Natural killer cell (primary cell): ENCODE measurements around the gene TACC2. TPM values are rescaled to one million over a fixed set of nuclear protein-coding genes. Genes with fewer than 3 reads are reported as not detected.

ENCODE experiments used
- ATAC-seq, 3 donors: fragments of 150-1000 bp in 2 of 3; fragments of 200-7000 bp in 1 of 3; cut with Tn5 transposase; 1 replicate in 1 of 3; 2 replicates in 2 of 3; pipeline ENCODE4 v1.10.0; 2021; ENCODE audit warnings: mild to moderate bottlenecking in 2 of 3, moderate library complexity in 2 of 3
- DNase-seq, 2 donors: peaks; one replicate each; pipeline versions ENCODE4 v3.0.0 to v3.0.0-alpha.2; 2013 to 2021; ENCODE audit warnings: mixed read lengths in 1 of 2
- H3K27ac ChIP-seq: one replicate; pipeline ENCODE4 v1.5.1; 2013; ENCODE audit warnings: mild to moderate bottlenecking, low read length
- H3K27me3 ChIP-seq: one replicate; pipeline ENCODE4 v1.6.1; 2013; ENCODE audit warnings: low read length; ENCODE audit not compliant: control insufficient read depth, insufficient read depth
- H3K36me3 ChIP-seq: one replicate; pipeline ENCODE4 v1.6.1; 2013; ENCODE audit warnings: low read length; ENCODE audit not compliant: control insufficient read depth, insufficient read depth
- H3K4me1 ChIP-seq: one replicate; pipeline ENCODE4 v1.6.1; 2013; ENCODE audit warnings: low read length; ENCODE audit not compliant: control insufficient read depth, insufficient read depth
- H3K4me3 ChIP-seq: one replicate; pipeline ENCODE4 v1.5.1; 2013; ENCODE audit warnings: low read length
- H3K9me3 ChIP-seq: one replicate; pipeline ENCODE4 v1.6.1; 2013; ENCODE audit warnings: low read length; ENCODE audit not compliant: control insufficient read depth, insufficient read depth
- H3K27ac Mint-ChIP-seq, 2 donors: one replicate each; pipeline ENCODE4 v1.8.0; 2022; ENCODE audit warnings: mild to moderate bottlenecking in 2 of 2, mixed read lengths in 2 of 2, moderate library complexity in 1 of 2
- H3K27me3 Mint-ChIP-seq, 2 donors: one replicate each; pipeline ENCODE4 v1.8.0; 2022; ENCODE audit warnings: low read depth in 2 of 2, mixed read lengths in 2 of 2
- H3K36me3 Mint-ChIP-seq: one replicate; pipeline ENCODE4 v1.8.0; 2022; ENCODE audit warnings: mixed read lengths
- H3K4me1 Mint-ChIP-seq, 2 donors: one replicate each; pipeline ENCODE4 v1.8.0; 2022; ENCODE audit warnings: mixed read lengths in 2 of 2
- H3K4me3 Mint-ChIP-seq: one replicate; pipeline ENCODE4 v1.8.0; 2022; ENCODE audit warnings: mild to moderate bottlenecking, moderate library complexity, mixed read lengths
- H3K9me3 Mint-ChIP-seq, 2 donors: one replicate each; pipeline ENCODE4 v1.8.0; 2022; ENCODE audit warnings: mixed read lengths in 2 of 2
- CTCF ChIP-seq: fragments of 200-600 bp; IDR thresholded peaks from one replicate; pipeline ENCODE4 v1.8.0; 2022; ENCODE audit warnings: antibody characterized with exemption
- WGBS: methylation state at CpG from one replicate; pipeline ENCODE4 v1.1.7; 2013; ENCODE audit warnings: missing lambda C conversion rate; ENCODE audit not compliant: insufficient coverage; 5-methylcytosine and 5-hydroxymethylcytosine counted together
- intact Hi-C: fragments of 100-400 bp; cut with micrococcal nuclease; formaldehyde crosslinking; loops from one replicate; pipeline ENCODE4 v1.14.2; 2022
- total RNA-seq, 4 donors: library from RNA; stranded (reverse); fragments of 120-200 nt in 1 of 4; gene quantifications; one replicate each; pipeline versions ENCODE4 v1.2.3 to v1.2.4, GENCODE V29; 2013 to 2022

Gene TACC2
- total RNA-seq, 3 donors from 2014 or later (not counting 1 experiment from before 2014, with no cell fraction given) = not detected

GRCh38 chr10:121942749-121943416, 46.1 kb upstream of the TACC2 start:
- ATAC-seq = no peak
- Mint-ChIP-seq H3K36me3 (no peaks in the 10 kb centered on the region), H3K9me3 (no peaks in the 10 kb centered on the region), H3K4me1 (no peaks in the 10 kb centered on the region), H3K4me3 (no peak overlapping the region), H3K27ac (no peak overlapping the region), H3K27me3 (peaks cover 2 to 11% of the 10 kb centered on the region in 2 donors)
- H3K36me3 ChIP-seq = no peaks in the 10 kb centered on the region
- no CpG with 5 or more reads among the region's 2 CpGs for WGBS
- H3K9me3 ChIP-seq = no peaks in the 10 kb centered on the region
- no peak overlapping the region for H3K4me3 ChIP-seq
- H3K27ac ChIP-seq = no peak overlapping the region
- no peak for TF ChIP-seq CTCF
- H3K27me3 ChIP-seq = no peaks in the 10 kb centered on the region
- no peaks in the 10 kb centered on the region for H3K4me1 ChIP-seq
- DNase-seq = no peak
- intact Hi-C loops = no loop called here

GRCh38 chr10:121947343-121948330, 41.3 kb upstream of the TACC2 start:
- no peak overlapping the region for H3K4me3 Mint-ChIP-seq
- intact Hi-C loops = no loop called here
- no peak for TF ChIP-seq CTCF
- no peak overlapping the region for H3K27ac Mint-ChIP-seq
- no peak overlapping the region for H3K4me3 ChIP-seq
- no peak overlapping the region for H3K27ac ChIP-seq
- WGBS = 94% methylated on average over 5 of the region's 7 CpGs
- no peaks in the 10 kb centered on the region for H3K4me1 ChIP-seq
- no peaks in the 10 kb centered on the region for H3K27me3 ChIP-seq
- no peaks in the 10 kb centered on the region for H3K4me1 Mint-ChIP-seq
- ATAC-seq = no peak
- no peak for DNase-seq
- no peaks in the 10 kb centered on the region for H3K27me3 Mint-ChIP-seq
- H3K36me3 ChIP-seq = no peaks in the 10 kb centered on the region
- H3K36me3 Mint-ChIP-seq = no peaks in the 10 kb centered on the region
- no peaks in the 10 kb centered on the region for H3K9me3 ChIP-seq
- H3K9me3 Mint-ChIP-seq = no peaks in the 10 kb centered on the region

- H3K9me3 Mint-ChIP-seq = no peaks in the 10 kb centered on the region
- H3K4me1 ChIP-seq = no peaks in the 10 kb centered on the region
- no peaks in the 10 kb centered on the region for H3K27me3 Mint-ChIP-seq
- no peaks in the 10 kb centered on the region for H3K9me3 ChIP-seq
- no peak overlapping the region for H3K27ac Mint-ChIP-seq
- DNase-seq (no peak), ATAC-seq (no peak)
- no peaks in the 10 kb centered on the region for H3K36me3 ChIP-seq
- no peaks in the 10 kb centered on the region for H3K4me1 Mint-ChIP-seq
- no peaks in the 10 kb centered on the region for H3K27me3 ChIP-seq
- TF ChIP-seq CTCF = no peak
- no peak overlapping the region for H3K4me3 Mint-ChIP-seq
- H3K27ac ChIP-seq = no peak overlapping the region
- intact Hi-C loops = no loop called here
- 92% methylated on average over 2 of the region's 2 CpGs for WGBS
- H3K36me3 Mint-ChIP-seq = no peaks in the 10 kb centered on the region
- H3K4me3 ChIP-seq = no peak overlapping the region
These were observed 39.9 kb upstream of the TACC2 start for GRCh38 chr10:121949049-121949448.
